HEK293 (cell line): ENCODE data around the gene CXCL11.

ENCODE experiments used
- CTCF ChIA-PET: fragments of 350-600 bp; formaldehyde crosslinking; extraction: SDS; loops from one replicate; lab custom pipeline; 2021; ENCODE audit warnings: antibody characterized with exemption; lab: Yijun Ruan, JAX
- POLR2A ChIA-PET: fragments of 300-600 bp; formaldehyde crosslinking; extraction: SDS; loops from one replicate; lab custom pipeline; 2020; ENCODE audit warnings: antibody characterized with exemption, inconsistent platforms; lab: Yijun Ruan, JAX
- H3K27ac ChIP-seq: fragments of 200-500 bp; sonication (Bioruptor generic); 2 replicates; pipeline ENCODE4 v1.5.1; 2014; ENCODE audit warnings: low read depth, low read length, control low read depth, inconsistent platforms; ENCODE audit errors: extremely low read depth
- H3K36me3 ChIP-seq, 2 experiments: fragments of 200-500 bp in 1 of 2; sonication (Bioruptor generic) in 1 of 2; 1 replicate in 1 of 2; 2 replicates in 1 of 2; pipeline ENCODE4 v1.5.1; 2014 to 2017; ENCODE audit warnings: inconsistent platforms in 2 of 2, low read length in 2 of 2; ENCODE audit not compliant: control insufficient read depth in 2 of 2, insufficient read depth in 1 of 2
- H3K4me1 ChIP-seq: fragments of 200-500 bp; sonication (Bioruptor generic); 2 replicates; pipeline ENCODE4 v1.5.1; 2014; ENCODE audit warnings: mild to moderate bottlenecking, low read length, inconsistent platforms; ENCODE audit not compliant: control insufficient read depth, insufficient read depth
- H3K4me3 ChIP-seq: 2 replicates; pipeline ENCODE4 v1.5.1; 2011; ENCODE audit warnings: low read depth, mild to moderate bottlenecking, control low read depth, low read length, moderate library complexity
- H3K9me3 ChIP-seq: fragments of 200-500 bp; sonication (Bioruptor generic); 2 replicates; pipeline ENCODE4 v1.5.1; 2014; ENCODE audit warnings: low read depth, low read length, inconsistent platforms; ENCODE audit not compliant: control insufficient read depth, insufficient read depth
- EGR2 ChIP-seq: fragments of 450-650 bp; formaldehyde crosslinking; IDR thresholded peaks from 2 replicates; pipeline ENCODE4 v1.5.1; 2016; ENCODE audit warnings: low read depth, missing biosample characterization, missing genetic modification characterization
- HOXC10 ChIP-seq: sonication (generic); formaldehyde crosslinking; IDR thresholded peaks from 2 replicates; pipeline ENCODE4 v1.8.1; 2023; ENCODE audit warnings: mild to moderate bottlenecking, missing genetic modification reagents
- HOXD13 ChIP-seq: sonication (generic); formaldehyde crosslinking; IDR thresholded peaks from 2 replicates; pipeline ENCODE4 v1.8.0; 2022; ENCODE audit warnings: missing genetic modification reagents, borderline replicate concordance
- KLF16 ChIP-seq: fragments of 450-650 bp; formaldehyde crosslinking; IDR thresholded peaks from 2 replicates; pipeline ENCODE4 v1.5.1; 2017; ENCODE audit warnings: missing biosample characterization, missing genetic modification characterization
- KLF8 ChIP-seq: fragments of 450-650 bp; formaldehyde crosslinking; IDR thresholded peaks from 2 replicates; pipeline ENCODE4 v1.5.1; 2016; ENCODE audit warnings: missing biosample characterization, missing genetic modification characterization
- MEIS1 ChIP-seq: sonication (generic); formaldehyde crosslinking; IDR thresholded peaks from 2 replicates; pipeline ENCODE4 v1.8.1; 2022; ENCODE audit warnings: missing genetic modification reagents, mild to moderate bottlenecking, borderline replicate concordance
- PATZ1 ChIP-seq: fragments of 450-650 bp; formaldehyde crosslinking; IDR thresholded peaks from 2 replicates; pipeline ENCODE4 v1.5.1; 2016; ENCODE audit warnings: missing biosample characterization, missing genetic modification characterization
- WT1 ChIP-seq: fragments of 450-650 bp; formaldehyde crosslinking; IDR thresholded peaks from 2 replicates; pipeline ENCODE4 v1.5.1; 2016; ENCODE audit warnings: missing biosample characterization, missing genetic modification characterization
- YY1 ChIP-seq: fragments of 450-650 bp; formaldehyde crosslinking; IDR thresholded peaks from 2 replicates; pipeline ENCODE4 v1.5.1; 2018; ENCODE audit warnings: missing biosample characterization, missing genetic modification characterization
- YY2 ChIP-seq: fragments of 450-650 bp; formaldehyde crosslinking; IDR thresholded peaks from 2 replicates; pipeline ENCODE4 v1.5.1; 2016; ENCODE audit warnings: missing biosample characterization, missing genetic modification characterization
- ZBTB1 ChIP-seq: fragments of 450-650 bp; formaldehyde crosslinking; IDR thresholded peaks from 2 replicates; pipeline ENCODE4 v1.5.1; 2016; ENCODE audit warnings: missing biosample characterization, missing genetic modification characterization
- ZBTB8A ChIP-seq: fragments of 450-650 bp; formaldehyde crosslinking; IDR thresholded peaks from 2 replicates; pipeline ENCODE4 v1.5.1; 2016; ENCODE audit warnings: missing biosample characterization, missing genetic modification characterization
- ZFP69B ChIP-seq: fragments of 450-650 bp; formaldehyde crosslinking; IDR thresholded peaks from 2 replicates; pipeline ENCODE4 v1.5.1; 2016; ENCODE audit warnings: missing biosample characterization, missing genetic modification characterization
- ZNF157 ChIP-seq: fragments of 450-650 bp; formaldehyde crosslinking; IDR thresholded peaks from 2 replicates; pipeline ENCODE4 v1.5.1; 2016; ENCODE audit warnings: missing biosample characterization, missing genetic modification characterization
- ZNF248 ChIP-seq: fragments of 450-650 bp; formaldehyde crosslinking; IDR thresholded peaks from 2 replicates; pipeline ENCODE4 v1.5.1; 2017; ENCODE audit warnings: missing biosample characterization, missing genetic modification characterization
- ZNF302 ChIP-seq: fragments of 450-650 bp; formaldehyde crosslinking; IDR thresholded peaks from 2 replicates; pipeline ENCODE4 v1.5.1; 2016; ENCODE audit warnings: missing biosample characterization, missing genetic modification characterization, low read depth
- ZNF394 ChIP-seq: fragments of 450-650 bp; formaldehyde crosslinking; IDR thresholded peaks from 2 replicates; pipeline ENCODE4 v1.5.1; 2016; ENCODE audit warnings: missing biosample characterization, missing genetic modification characterization, mild to moderate bottlenecking, moderate library complexity, borderline replicate concordance
- ZNF426 ChIP-seq: fragments of 450-650 bp; formaldehyde crosslinking; IDR thresholded peaks from 2 replicates; pipeline ENCODE4 v1.5.1; 2017; ENCODE audit warnings: missing biosample characterization, missing genetic modification characterization, mild to moderate bottlenecking, inconsistent platforms, moderate library complexity
- ZNF433 ChIP-seq: fragments of 450-650 bp; formaldehyde crosslinking; IDR thresholded peaks from 2 replicates; pipeline ENCODE4 v1.5.1; 2016; ENCODE audit warnings: missing biosample characterization, missing genetic modification characterization, low read depth
- ZNF48 ChIP-seq: fragments of 450-650 bp; formaldehyde crosslinking; IDR thresholded peaks from 2 replicates; pipeline ENCODE4 v1.5.1; 2016; ENCODE audit warnings: missing biosample characterization, missing genetic modification characterization
- ZNF521 ChIP-seq: fragments of 450-650 bp; formaldehyde crosslinking; IDR thresholded peaks from 2 replicates; pipeline ENCODE4 v1.5.1; 2017; ENCODE audit warnings: missing biosample characterization, mild to moderate bottlenecking, missing genetic modification characterization
- ZNF571 ChIP-seq: fragments of 450-650 bp; formaldehyde crosslinking; IDR thresholded peaks from 2 replicates; pipeline ENCODE4 v1.5.0; 2017; ENCODE audit warnings: missing biosample characterization, missing genetic modification characterization
- ZNF623 ChIP-seq: fragments of 450-650 bp; formaldehyde crosslinking; IDR thresholded peaks from 2 replicates; pipeline ENCODE4 v1.5.1; 2016; ENCODE audit warnings: missing biosample characterization, missing genetic modification characterization
- ZNF626 ChIP-seq: fragments of 450-650 bp; sonication (Bioruptor Pico); formaldehyde crosslinking; IDR thresholded peaks from 2 replicates; pipeline ENCODE4 v1.5.1; 2018; ENCODE audit warnings: missing biosample characterization, missing genetic modification characterization, inconsistent platforms
- ZNF654 ChIP-seq: fragments of 450-650 bp; formaldehyde crosslinking; IDR thresholded peaks from 2 replicates; pipeline ENCODE4 v1.5.1; 2016; ENCODE audit warnings: low read depth, missing biosample characterization, missing genetic modification characterization
- ZNF658 ChIP-seq: fragments of 450-650 bp; formaldehyde crosslinking; IDR thresholded peaks from 2 replicates; pipeline ENCODE4; 2016; ENCODE audit warnings: missing biosample characterization, missing genetic modification characterization
- TF ChIP-seq, protein P1 (sequence below): fragments of 450-650 bp; formaldehyde crosslinking; IDR thresholded peaks from 2 replicates; pipeline ENCODE4 v1.5.1; 2016; ENCODE audit warnings: missing biosample characterization, missing genetic modification characterization
- TF ChIP-seq, protein P2 (sequence below): fragments of 450-650 bp; formaldehyde crosslinking; IDR thresholded peaks from 2 replicates; pipeline ENCODE4 v1.5.1; 2016; ENCODE audit warnings: missing biosample characterization, missing genetic modification characterization, borderline replicate concordance

CXCL11 gene

DNA sequence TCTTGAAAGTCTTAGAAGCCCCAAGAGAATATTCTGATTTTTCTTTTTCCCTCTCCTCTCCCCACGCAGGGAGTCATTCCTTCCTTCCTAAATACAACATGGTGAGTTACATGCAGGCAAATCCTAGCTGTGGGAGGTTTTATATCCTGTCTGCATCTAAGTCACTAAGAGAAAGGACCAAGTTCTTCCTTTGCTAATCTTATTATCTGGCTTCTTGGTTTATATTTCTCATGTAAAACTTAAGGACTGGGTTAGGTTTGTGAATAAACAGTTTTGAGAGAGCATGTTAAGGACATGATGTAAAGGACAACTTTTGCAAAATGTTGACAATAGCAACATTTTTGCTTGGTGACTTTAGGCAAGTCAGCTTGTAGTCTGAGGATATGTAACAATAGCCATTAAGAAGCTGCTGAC, 23.5 kb downstream of the CXCL11 start (continued):
- TF ChIP-seq ZNF433, result no peak
- TF ChIP-seq ZNF426, result no peak
- no peak for TF ChIP-seq ZNF658 (tag by site-specific recombination)
- no peak for TF ChIP-seq ZNF654 (tag by site-specific recombination)
- TF ChIP-seq EGR2 (tag by site-specific recombination), result no peak
- TF ChIP-seq ZNF626 (tag by site-specific recombination), result no peak
- TF ChIP-seq KLF16 (tag by site-specific recombination), result no peak

DNA sequence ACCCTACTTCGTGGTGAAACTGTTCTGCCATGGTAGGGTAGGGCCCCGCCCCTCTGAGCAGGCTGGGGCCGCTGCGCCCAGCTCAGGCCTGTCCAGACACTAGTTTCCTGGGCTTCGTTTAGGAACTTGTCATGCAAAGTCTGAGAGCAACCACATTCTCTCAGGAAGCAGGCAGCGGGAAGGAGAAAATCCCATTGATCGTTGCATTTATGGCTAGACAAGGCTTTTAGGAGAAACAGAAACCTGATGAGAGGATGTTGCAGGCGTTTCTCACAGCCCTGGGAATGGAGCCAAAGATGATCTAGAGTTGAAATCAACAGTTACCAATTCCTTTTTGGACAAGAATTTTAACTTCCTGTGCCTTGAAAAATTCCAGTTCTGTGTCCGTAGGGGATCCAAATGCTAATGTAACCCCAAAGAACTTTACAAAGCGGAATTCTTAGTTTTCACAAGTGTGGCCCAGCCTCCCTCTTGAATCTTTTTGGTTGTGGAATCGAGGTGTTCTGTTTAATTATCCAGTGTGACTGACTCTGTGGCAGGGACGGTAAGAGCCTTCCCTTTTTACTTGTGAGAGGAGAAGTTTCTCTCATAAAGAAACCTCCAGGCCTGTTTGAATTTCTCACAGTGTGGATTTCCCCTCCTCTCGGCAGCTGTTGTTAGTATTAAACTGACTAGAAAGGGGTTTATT, 24.0 kb downstream of the CXCL11 start:
- ChIA-PET CTCF (interaction anchor here (0.6 kb wide), 1 partner anchor 342 kb away, joined by 4 read pairs; no protein-coding TSS in a partner anchor), POLR2A (no interaction called here)
- Histone ChIP-seq H3K27ac (no peak overlapping the region), H3K4me1 (no peaks in the 10 kb centered on the region), H3K36me3 (no peaks in the 10 kb centered on the region), H3K4me3 (no peak overlapping the region), H3K9me3 (no peaks in the 10 kb centered on the region)
- TF ChIP-seq WT1 (tag by site-specific recombination), result no peak
- TF ChIP-seq ZNF48 (tag by site-specific recombination), result no peak
- TF ChIP-seq PATZ1 (tag by site-specific recombination), result no peak
- no peak for TF ChIP-seq KLF8 (tag by site-specific recombination)
- no peak for TF ChIP-seq ZFP69B (tag by site-specific recombination)
- TF ChIP-seq ZNF623 (tag by site-specific recombination), result no peak
- TF ChIP-seq HOXC10 (CRISPR knock-in tag), result no peak
- TF ChIP-seq MEIS1 (CRISPR knock-in tag), result no peak
- no peak for TF ChIP-seq YY1 (tag by site-specific recombination)
- TF ChIP-seq, protein P1, sequence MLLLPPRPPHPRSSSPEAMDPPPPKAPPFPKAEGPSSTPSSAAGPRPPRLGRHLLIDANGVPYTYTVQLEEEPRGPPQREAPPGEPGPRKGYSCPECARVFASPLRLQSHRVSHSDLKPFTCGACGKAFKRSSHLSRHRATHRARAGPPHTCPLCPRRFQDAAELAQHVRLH, result no peak

GRCh38 chr4:76011018-76011670, 24.7 kb downstream of the CXCL11 start:
- ChIA-PET POLR2A (no interaction called here), CTCF (no interaction called here)
- Histone ChIP-seq H3K9me3 (no peaks in the 10 kb centered on the region), H3K4me1 (no peaks in the 10 kb centered on the region), H3K4me3 (no peak overlapping the region), H3K27ac (no peak overlapping the region), H3K36me3 (no peaks in the 10 kb centered on the region)
- TF ChIP-seq YY2 (tag by site-specific recombination), result no peak

- CTCF ChIA-PET, result no interaction called here
- Histone ChIP-seq H3K9me3 (no peaks in the 10 kb centered on the region), H3K36me3 (no peaks in the 10 kb centered on the region), H3K4me3 (no peak overlapping the region), H3K27ac (no peak overlapping the region), H3K4me1 (no peaks in the 10 kb centered on the region)
- POLR2A ChIA-PET, result no interaction called here
- no peak for TF ChIP-seq ZNF394 (tag by site-specific recombination)
- TF ChIP-seq HOXD13 (CRISPR knock-in tag), result no peak
- no peak for TF ChIP-seq ZNF248
- no peak for TF ChIP-seq ZBTB8A (tag by site-specific recombination)
- TF ChIP-seq, protein P2, sequence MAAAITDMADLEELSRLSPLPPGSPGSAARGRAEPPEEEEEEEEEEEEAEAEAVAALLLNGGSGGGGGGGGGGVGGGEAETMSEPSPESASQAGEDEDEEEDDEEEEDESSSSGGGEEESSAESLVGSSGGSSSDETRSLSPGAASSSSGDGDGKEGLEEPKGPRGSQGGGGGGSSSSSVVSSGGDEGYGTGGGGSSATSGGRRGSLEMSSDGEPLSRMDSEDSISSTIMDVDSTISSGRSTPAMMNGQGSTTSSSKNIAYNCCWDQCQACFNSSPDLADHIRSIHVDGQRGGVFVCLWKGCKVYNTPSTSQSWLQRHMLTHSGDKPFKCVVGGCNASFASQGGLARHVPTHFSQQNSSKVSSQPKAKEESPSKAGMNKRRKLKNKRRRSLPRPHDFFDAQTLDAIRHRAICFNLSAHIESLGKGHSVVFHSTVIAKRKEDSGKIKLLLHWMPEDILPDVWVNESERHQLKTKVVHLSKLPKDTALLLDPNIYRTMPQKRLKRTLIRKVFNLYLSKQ (tag by site-specific recombination), result no peak
- TF ChIP-seq ZNF571 (tag by site-specific recombination), result no peak
- TF ChIP-seq ZNF521, result no peak
- no peak for TF ChIP-seq ZNF157 (tag by site-specific recombination)
- no peak for TF ChIP-seq ZBTB1 (tag by site-specific recombination)
- no peak for TF ChIP-seq ZNF302 (tag by site-specific recombination)
These were observed 25.3 kb downstream of the CXCL11 start for GRCh38 chr4:76010576-76010975.
